Non-pigmented ciliary epithelial cell (primary cell): ENCODE results near the gene FHIP1A.
"Not testable (repeated sequence)": the region's sequence is repeated elsewhere in the genome, so short reads cannot be mapped to it uniquely, and the experiment has no call there.

ENCODE experiments used
- DNase-seq: peaks from one replicate; pipeline ENCODE4 v3.0.0-alpha.2; 2010; ENCODE audit warnings: low read depth

The FHIP1A gene

DNA sequence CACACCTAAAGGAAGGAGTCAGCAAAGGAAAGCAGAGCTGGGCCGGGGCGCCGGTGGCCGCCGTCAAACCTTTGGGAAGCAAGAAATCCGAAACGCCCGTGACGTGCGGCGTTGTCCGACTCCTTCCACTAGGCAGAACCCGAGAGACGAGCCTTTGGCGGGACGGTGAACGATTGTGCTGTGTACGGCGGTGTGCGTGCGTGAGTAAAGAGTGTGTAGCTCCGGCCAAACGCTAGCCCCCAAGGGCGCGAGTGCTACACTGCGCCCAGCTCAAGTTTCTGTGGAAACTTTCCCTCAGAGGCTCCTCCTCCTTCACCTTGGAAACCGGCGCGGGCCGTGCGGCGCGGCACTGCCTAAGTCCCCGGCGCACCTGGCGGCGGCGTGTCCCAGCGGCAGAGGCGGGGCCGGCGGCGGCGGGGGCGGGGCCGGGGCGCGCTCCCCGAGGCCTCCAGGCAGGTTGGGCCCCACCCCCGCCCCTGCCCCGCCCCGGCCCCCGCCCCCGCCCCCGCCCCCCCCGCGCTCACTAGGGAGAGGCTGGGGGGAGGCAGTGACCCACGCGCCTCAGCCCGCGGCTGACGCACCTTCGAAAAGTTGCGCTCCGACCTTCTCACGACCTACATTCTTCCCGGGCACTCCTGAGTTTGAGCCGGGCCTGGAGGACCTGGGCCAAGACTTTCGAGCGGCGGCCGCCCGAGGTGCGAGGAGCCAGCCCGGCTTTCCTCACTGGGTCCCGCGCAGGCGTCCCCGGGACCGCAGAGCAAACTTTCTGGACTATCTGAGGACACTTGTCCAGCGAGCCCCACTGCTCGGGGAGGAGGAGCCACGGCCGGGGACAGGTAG lies at the start of gene FHIP1A:
FHIP1A (plus strand) TSS at position 547 of the 840 bp plus-strand sequence. CDS start 157,084 bp downstream, outside the sequence.
- DNase-seq, result no peak

DNA sequence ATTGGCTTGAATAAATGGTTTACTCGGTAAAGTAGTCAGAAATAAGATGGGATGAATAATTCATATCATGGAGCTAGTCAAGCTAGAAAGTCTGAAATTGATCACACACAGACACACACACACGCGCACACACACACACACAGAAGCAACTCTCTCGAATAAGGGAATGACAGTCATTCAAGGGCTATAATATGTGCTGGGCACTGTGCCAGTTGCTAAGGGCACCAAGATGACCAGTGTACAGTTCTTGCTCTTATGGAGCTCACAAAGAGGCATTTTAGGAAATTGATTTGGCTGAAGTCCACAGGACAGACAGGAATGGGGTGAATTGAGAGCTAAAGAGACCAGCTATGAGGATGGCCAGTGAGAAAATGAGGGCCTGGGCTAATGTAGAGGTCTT lies 49.4 kb upstream of the FHIP1A start:
- DNase-seq, result no peak

GRCh38 chr4:151361126-151361525 lies 47.9 kb upstream of the FHIP1A start:
- no peak for DNase-seq

DNA sequence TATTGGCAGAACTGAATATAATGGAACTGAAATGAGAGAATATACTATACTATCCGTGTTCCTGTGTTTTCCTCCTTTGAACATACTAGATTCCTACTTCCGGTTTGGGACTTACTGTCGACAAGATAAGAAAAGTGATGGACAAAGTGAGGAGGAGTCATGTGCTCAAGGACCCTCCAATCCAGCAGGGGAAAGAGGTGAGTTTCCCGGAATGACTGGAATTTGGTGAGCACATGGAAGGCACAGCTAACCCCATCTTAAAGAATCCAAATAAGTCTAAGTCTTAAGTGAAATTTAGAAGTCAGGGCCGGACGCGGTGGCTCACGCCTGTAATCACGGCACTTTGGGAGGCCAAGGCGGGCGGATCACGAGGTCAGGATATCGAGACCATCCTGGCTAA lies 47.0 kb upstream of the FHIP1A start:
- no peak for DNase-seq

GRCh38 chr4:151362404-151363164 lies 46.4 kb upstream of the FHIP1A start:
- peak; percentile 53 for DNase-seq

DNA sequence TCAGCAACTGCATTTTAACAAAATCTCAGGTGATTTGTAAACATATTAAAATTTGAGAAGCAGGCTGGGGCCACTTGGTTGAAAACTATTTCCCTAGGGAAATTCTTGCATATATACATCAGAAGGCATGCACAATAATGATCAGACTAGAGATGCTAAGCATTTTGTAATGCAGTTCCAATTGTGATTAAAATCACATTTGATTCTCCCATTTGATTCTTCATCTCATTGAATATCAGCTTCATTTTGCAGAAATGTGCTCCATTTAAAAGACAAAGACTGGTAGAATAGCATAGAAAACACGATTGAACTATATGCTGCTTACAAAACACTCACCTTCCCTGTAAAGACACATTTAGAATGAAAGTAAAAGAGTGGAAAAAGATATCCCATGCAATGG lies 32.4 kb upstream of the FHIP1A start:
- DNase-seq, result no peak

- no peak for DNase-seq
Measured at GRCh38 chr4:151389311-151389710, 19.7 kb upstream of the FHIP1A start.

DNA sequence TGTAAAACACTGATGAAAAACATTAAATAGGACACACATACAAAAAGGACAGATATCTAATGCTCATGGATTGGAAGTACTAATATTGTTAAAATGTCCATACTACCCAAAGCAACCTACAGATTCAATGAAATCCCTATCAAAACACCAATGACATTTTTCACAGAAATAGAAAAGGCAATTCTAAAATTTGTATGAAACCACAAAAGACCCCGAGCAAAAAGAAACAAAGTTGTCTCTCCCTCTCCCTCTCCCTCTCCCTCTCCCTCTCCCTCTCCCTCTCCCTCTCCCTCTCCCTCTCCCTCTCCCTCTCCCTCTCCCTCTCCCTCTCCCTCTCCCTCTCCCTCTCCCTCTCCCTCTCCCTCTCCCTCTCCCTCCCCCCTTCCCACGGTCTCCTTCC lies 19.2 kb upstream of the FHIP1A start:
- not testable (repeated sequence) for DNase-seq

- DNase-seq, result no peak
Measured at GRCh38 chr4:151395873-151396272, 13.1 kb upstream of the FHIP1A start.

DNA sequence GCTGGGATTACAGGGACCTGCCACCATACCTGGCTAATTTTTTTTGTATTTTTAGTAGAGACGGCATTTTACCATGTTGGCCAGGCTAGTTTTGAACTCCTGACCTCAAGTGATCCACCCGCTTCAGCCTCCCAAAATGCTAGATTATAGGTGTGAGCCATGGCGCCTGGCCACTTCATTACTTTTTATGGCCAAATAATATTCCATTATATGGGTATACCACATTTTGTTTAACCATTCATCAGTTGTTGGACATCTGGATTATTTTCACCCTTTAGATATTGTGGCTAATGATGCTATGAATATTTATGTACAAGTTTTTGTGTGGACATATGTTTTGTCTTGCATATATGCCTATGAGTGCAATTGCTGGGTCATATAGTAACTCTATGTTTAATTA lies 8.6 kb upstream of the FHIP1A start:
- no peak for DNase-seq

- no peak for DNase-seq
Measured at GRCh38 chr4:151401739-151402138, 7.2 kb upstream of the FHIP1A start.

- DNase-seq, result no peak
Measured at GRCh38 chr4:151402145-151402865, 6.7 kb upstream of the FHIP1A start.

DNA sequence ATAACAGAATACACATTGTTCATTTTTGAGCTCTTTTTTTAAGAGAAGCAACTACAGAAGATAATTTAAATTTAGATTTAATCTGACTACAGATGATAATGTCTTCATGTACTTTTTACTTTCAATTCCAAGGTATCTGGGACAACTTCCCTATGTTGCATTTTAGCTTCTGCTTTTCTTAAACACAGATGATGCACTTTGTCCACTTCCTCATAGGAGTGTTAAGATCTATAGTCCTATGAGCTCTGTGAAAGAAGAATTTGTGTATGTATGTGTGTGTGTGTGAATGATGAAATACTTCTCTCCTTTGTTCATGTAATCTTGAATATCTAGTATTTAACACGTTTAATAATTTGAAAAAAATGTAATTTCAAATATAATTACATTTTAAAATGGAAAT lies 5.3 kb upstream of the FHIP1A start:
- no peak for DNase-seq

DNA sequence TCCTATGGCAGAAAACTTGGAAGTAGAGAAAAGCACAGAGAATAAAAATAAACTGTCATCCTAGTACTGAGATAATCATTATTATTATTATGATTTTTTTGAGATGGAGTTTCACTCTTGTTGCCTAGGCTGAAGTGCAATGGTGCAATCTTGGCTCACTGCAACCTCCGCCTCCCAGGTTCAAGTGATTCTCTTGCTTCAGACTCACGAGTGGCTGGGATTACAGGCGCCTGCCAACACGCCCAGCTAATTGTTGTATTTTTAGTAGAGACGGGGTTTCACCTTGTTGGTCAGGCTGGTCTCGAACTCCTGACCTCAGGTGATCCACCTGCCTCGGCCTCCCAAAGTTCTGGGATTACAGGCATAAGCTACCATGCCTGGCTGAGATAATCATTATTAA lies 4.2 kb upstream of the FHIP1A start:
- not testable (repeated sequence) for DNase-seq

DNA sequence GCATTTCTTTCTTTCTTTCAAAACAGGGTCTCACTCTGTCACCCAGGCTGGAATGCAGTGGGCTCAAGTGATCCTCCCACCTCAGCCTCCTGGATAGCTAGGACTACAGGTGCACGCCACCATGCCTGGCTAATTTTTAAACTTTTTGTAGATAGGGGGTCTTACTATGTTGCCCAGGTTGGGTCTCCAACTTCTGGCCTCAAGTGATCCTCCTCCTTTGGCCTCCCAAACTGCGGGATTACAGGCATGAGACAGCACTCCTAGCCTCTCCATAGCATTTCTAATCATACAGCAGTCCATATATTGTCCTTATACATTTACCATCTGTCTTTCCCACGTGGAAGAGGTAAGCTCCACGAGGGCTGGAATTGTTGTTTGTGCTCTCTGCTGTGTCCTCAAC lies 2.0 kb upstream of the FHIP1A start:
- no peak for DNase-seq

- no peak for DNase-seq
Measured at GRCh38 chr4:151407466-151408379, 1.3 kb upstream of the FHIP1A start.

- DNase-seq, result no peak
Measured at GRCh38 chr4:151408380-151408629, 671 bp upstream of the FHIP1A start.

GRCh38 chr4:151409470-151410313 lies 716 bp downstream of the FHIP1A start:
- DNase-seq, result no peak

- DNase-seq, result no peak
Measured at GRCh38 chr4:151415978-151416377, 7.0 kb downstream of the FHIP1A start.

GRCh38 chr4:151417164-151417571 lies 8.2 kb downstream of the FHIP1A start:
- no peak for DNase-seq
